HepG2 (cell line): Measurements from ENCODE around the gene MCF2L. TPM values are rescaled to one million over a fixed set of nuclear protein-coding genes. Genes with fewer than 3 reads are reported as not detected.
"Not testable (repeated sequence)": the region's sequence is repeated elsewhere in the genome, so short reads cannot be mapped to it uniquely, and the experiment has no call there.

Experiments used
- ATAC-seq: fragments of 200-7000 bp; cut with Tn5 transposase; 3 replicates; pipeline ENCODE4 v1.9.1; 2020; ENCODE audit warnings: mild to moderate bottlenecking, moderate library complexity
- BruUV-seq: library from RNA; stranded (reverse); fragments of 400-500 nt; replicated peaks from 2 replicates; lab custom pipeline; 2021; lab: Mats Ljungman, UMichigan
- CTCF ChIA-PET: fragments of 300-600 bp; formaldehyde crosslinking; extraction: SDS; loops from one replicate; lab custom pipeline; 2021; ENCODE audit warnings: low total read pairs, inconsistent platforms, low intra/inter-chr PET ratio; lab: Yijun Ruan, JAX
- POLR2A ChIA-PET: fragments of 350-600 bp; sonication (Branson Sonifier 250); formaldehyde crosslinking; loops from one replicate; lab custom pipeline; 2020; ENCODE audit warnings: antibody characterized with exemption, inconsistent platforms; lab: Yijun Ruan, JAX
- DNase-seq: peaks from one replicate; pipeline ENCODE4 v3.0.0-alpha.2; 2015; ENCODE audit warnings: low spot score
- FAIRE-seq: peaks from 3 replicates; lab custom pipeline; 2011; peaks lifted over from hg19 to GRCh38; lab: Jason Lieb, UNC
- H2AFZ ChIP-seq: one replicate; pipeline ENCODE4 v1.6.1; 2011; ENCODE audit warnings: low read length, inconsistent platforms
- H3K27ac ChIP-seq: fragments of 300-600 bp; 3 replicates; pipeline ENCODE4 v1.8.0; 2011; ENCODE audit warnings: mixed run types, mild to moderate bottlenecking, mixed read lengths, low read length, inconsistent platforms; ENCODE audit not compliant: insufficient read depth; ENCODE audit errors: extremely low read length
- H3K27me3 ChIP-seq, 2 experiments: fragments of 200-600 bp in 1 of 2; 2 replicates in 1 of 2; 3 replicates in 1 of 2; pipeline versions ENCODE4 v1.6.0 to v1.8.0; 2011; ENCODE audit warnings: low read length in 2 of 2, mild to moderate bottlenecking in 2 of 2, moderate library complexity in 2 of 2, inconsistent platforms in 1 of 2; ENCODE audit not compliant: insufficient read depth in 2 of 2, control insufficient read depth in 1 of 2
- H3K36me3 ChIP-seq, 2 experiments: fragments of 200-600 bp in 1 of 2; replicated peaks in 1 of 2; 2 replicates in 1 of 2; 3 replicates in 1 of 2; pipeline versions ENCODE4 v1.5.1 to v1.8.0; 2011; ENCODE audit warnings: low read length in 2 of 2, inconsistent platforms in 1 of 2; ENCODE audit not compliant: insufficient read depth in 2 of 2, control insufficient read depth in 1 of 2
- H3K4me1 ChIP-seq: 2 replicates; pipeline ENCODE4 v1.5.1; 2012; ENCODE audit warnings: low read length, inconsistent platforms; ENCODE audit not compliant: insufficient read depth
- H3K4me2 ChIP-seq: 2 replicates; pipeline ENCODE4 v1.6.0; 2011; ENCODE audit warnings: low read depth, low read length, inconsistent platforms
- H3K4me3 ChIP-seq, 3 experiments: fragments of 200-600 bp in 1 of 3; sonication (generic), shearing (Covaris generic) in 1 of 3; replicated peaks in 1 of 3; 2 replicates each; pipeline ENCODE4 v1.5.1; 2011 to 2016; ENCODE audit warnings: low read length in 3 of 3, inconsistent platforms in 2 of 3, low read depth in 2 of 3, mild to moderate bottlenecking in 2 of 3, control low read depth in 1 of 3, mixed read lengths in 1 of 3; ENCODE audit not compliant: insufficient read depth in 1 of 3
- H3K79me2 ChIP-seq: one replicate; pipeline ENCODE4 v1.6.1; 2011; ENCODE audit warnings: low read length, inconsistent platforms; ENCODE audit not compliant: insufficient read depth
- H3K9ac ChIP-seq: 2 replicates; pipeline ENCODE4 v1.6.0; 2011; ENCODE audit warnings: mild to moderate bottlenecking, low read depth, low read length, inconsistent platforms; ENCODE audit not compliant: insufficient read depth
- H3K9me3 ChIP-seq: 2 replicates; pipeline ENCODE4 v1.5.1; 2012; ENCODE audit warnings: mild to moderate bottlenecking, low read length
- H4K20me1 ChIP-seq: 2 replicates; pipeline ENCODE4 v1.6.0; 2011; ENCODE audit warnings: inconsistent platforms, mild to moderate bottlenecking, low read length, moderate library complexity; ENCODE audit not compliant: insufficient read depth
- ZBTB33 ChIP-seq: sonication (generic); formaldehyde crosslinking; IDR thresholded peaks from 2 replicates; pipeline ENCODE4 v1.4.0; 2020; ENCODE audit warnings: missing genetic modification reagents
- ZNF687 ChIP-seq: sonication (generic); formaldehyde crosslinking; IDR thresholded peaks from 2 replicates; pipeline ENCODE4 v1.5.1; 2020; ENCODE audit warnings: mild to moderate bottlenecking, missing genetic modification reagents, moderate library complexity
- WGBS: methylation state at CpG from one replicate; pipeline ENCODE4 v1.1.6; 2017; ENCODE audit warnings: low lambda C conversion rate; 5-methylcytosine and 5-hydroxymethylcytosine counted together
- in situ Hi-C: cut with HindIII; loops from 2 replicates; pipeline ENCODE4 v1.10.0; 2017; ENCODE audit warnings: low pct_unique_long_range_greater_than_20kb; ENCODE audit not compliant: extremely low pct_ligation_motif_present
- intact Hi-C: fragments of 100-400 bp; cut with micrococcal nuclease; formaldehyde crosslinking; loops from one replicate; pipeline ENCODE4 v1.10.0; 2022; ENCODE audit not compliant: unreplicated experiment
- polyA plus RNA-seq, 8 experiments: library from polyadenylated mRNA; depleted of rRNA in 3 of 8; stranded (reverse) in 7 of 8; unstranded in 1 of 8; fragments of >200 nt; fragmentation: Illumina TruSeq in 4 of 8; extraction: Trizol in 4 of 8; gene quantifications; 2 replicates each; pipeline versions ENCODE4 v1.2.1 to v1.2.3, GENCODE V29; 2011 to 2016; ENCODE audit warnings: low read depth in 4 of 8, missing spikeins in 1 of 8, mixed read lengths in 1 of 8; ENCODE audit not compliant: insufficient read depth in 1 of 8
- total RNA-seq, 5 experiments: library from RNA; depleted of rRNA; stranded (reverse); fragments of >200 nt; fragmentation: Illumina TruSeq; extraction: Trizol; gene quantifications; 2 replicates each; pipeline ENCODE4 v1.2.3, GENCODE V29; 2016; ENCODE audit warnings: low read depth in 1 of 5

Gene MCF2L
- total and polyA plus RNA-seq, 2 of the 13 experiments (the other 11 are each of a cell fraction or from before 2014, with no cell fraction given) = 19.4 to 28.4 TPM

- ATAC-seq = peak; percentile 36
- H3K27me3 ChIP-seq, H2AFZ ChIP-seq, DNase-seq, H4K20me1 ChIP-seq, BruUV-seq, H3K4me3 ChIP-seq, FAIRE-seq, H3K9ac ChIP-seq, H3K36me3 ChIP-seq, H3K27ac ChIP-seq, H3K79me2 ChIP-seq, intact Hi-C loops, H3K9me3 ChIP-seq, CTCF ChIA-PET, in situ Hi-C loops: not testable (repeated sequence)
- Histone ChIP-seq H3K4me1 (peaks cover 39% of the 10 kb centered on the region), H3K4me2 (peak overlapping the region; percentile 39; the same call in 1 of the 2 replicates)
- TF ChIP-seq ZNF687 (CRISPR knock-in tag) (peak; percentile 34; the same call in 1 of the 2 replicates), ZBTB33 (CRISPR knock-in tag) (0 out of 2 replicates have a peak, but pooled peaks have one; percentile 16)
- 26% methylated on average over 3 of the region's 10 CpGs for whole genome bisulfite sequencing
- POLR2A ChIA-PET = interaction anchor here (1.3 to 4.6 kb wide), 2 partner anchors 21 to 48 kb away, joined by 4 to 71 read pairs; partner anchors contain the start of gene F10
These were observed 133.3 kb downstream of the MCF2L start for GRCh38 chr13:113102302-113102701.
